Esophagus squamous epithelium (tissue), 4 donors: ENCODE measurements around the gene ARID5B.
A peak's percentile ranks its signal among the peaks of the same experiment; 100 is the strongest.

Experiments
- POLR2A ChIP-seq, 4 donors: fragments of 450-650 bp; IDR thresholded peaks; one replicate each; pipeline ENCODE4 v1.6.1; 2017; ENCODE audit warnings: antibody characterized with exemption in 4 of 4, mild to moderate bottlenecking in 4 of 4, moderate library complexity in 3 of 4
- TF ChIP-seq, protein P1 (sequence below), 6 experiments: fragments of 450-650 bp in 4 of 6; fragments of 200-600 bp in 2 of 6; sonication (generic) in 2 of 6; IDR thresholded peaks; one replicate each; pipeline ENCODE4 v1.5.1; 2016 to 2019; ENCODE audit warnings: antibody characterized with exemption in 6 of 6, mild to moderate bottlenecking in 4 of 6, moderate library complexity in 4 of 6

GRCh38 chr10:61904733-61905725 is 3.5 kb downstream of the ARID5B start:
- TF ChIP-seq, protein P1, sequence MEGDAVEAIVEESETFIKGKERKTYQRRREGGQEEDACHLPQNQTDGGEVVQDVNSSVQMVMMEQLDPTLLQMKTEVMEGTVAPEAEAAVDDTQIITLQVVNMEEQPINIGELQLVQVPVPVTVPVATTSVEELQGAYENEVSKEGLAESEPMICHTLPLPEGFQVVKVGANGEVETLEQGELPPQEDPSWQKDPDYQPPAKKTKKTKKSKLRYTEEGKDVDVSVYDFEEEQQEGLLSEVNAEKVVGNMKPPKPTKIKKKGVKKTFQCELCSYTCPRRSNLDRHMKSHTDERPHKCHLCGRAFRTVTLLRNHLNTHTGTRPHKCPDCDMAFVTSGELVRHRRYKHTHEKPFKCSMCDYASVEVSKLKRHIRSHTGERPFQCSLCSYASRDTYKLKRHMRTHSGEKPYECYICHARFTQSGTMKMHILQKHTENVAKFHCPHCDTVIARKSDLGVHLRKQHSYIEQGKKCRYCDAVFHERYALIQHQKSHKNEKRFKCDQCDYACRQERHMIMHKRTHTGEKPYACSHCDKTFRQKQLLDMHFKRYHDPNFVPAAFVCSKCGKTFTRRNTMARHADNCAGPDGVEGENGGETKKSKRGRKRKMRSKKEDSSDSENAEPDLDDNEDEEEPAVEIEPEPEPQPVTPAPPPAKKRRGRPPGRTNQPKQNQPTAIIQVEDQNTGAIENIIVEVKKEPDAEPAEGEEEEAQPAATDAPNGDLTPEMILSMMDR (IDR thresholded peaks at IDR 0.05) = peak in 2 of 6 experiments; percentile 5 to 19
- peak in 1 of 4 donors; percentile 35 for TF ChIP-seq POLR2A (IDR thresholded peaks at IDR 0.05)
